HG03571 (cell line): ENCODE measurements around the gene NXT2.
"Not testable (repeated sequence)": the region's sequence is repeated elsewhere in the genome, so short reads cannot be mapped to it uniquely, and the experiment has no call there.

ENCODE experiments used
- ATAC-seq: cut with Tn5 transposase; IDR thresholded peaks from one replicate; pipeline ENCODE4 v1.9.1; 2021; ENCODE audit not compliant: unreplicated experiment

NXT2 gene

GRCh38 chrX:109536439-109537323 lies at the start of gene NXT2:
NXT2 (plus strand) TSS chrX:109536844; CDS start chrX:109537007, 163 bp downstream.
- peak; percentile 98 for ATAC-seq

- no peak for ATAC-seq
These were observed 49.0 kb upstream of the NXT2 start for GRCh38 chrX:109487640-109488039.

DNA sequence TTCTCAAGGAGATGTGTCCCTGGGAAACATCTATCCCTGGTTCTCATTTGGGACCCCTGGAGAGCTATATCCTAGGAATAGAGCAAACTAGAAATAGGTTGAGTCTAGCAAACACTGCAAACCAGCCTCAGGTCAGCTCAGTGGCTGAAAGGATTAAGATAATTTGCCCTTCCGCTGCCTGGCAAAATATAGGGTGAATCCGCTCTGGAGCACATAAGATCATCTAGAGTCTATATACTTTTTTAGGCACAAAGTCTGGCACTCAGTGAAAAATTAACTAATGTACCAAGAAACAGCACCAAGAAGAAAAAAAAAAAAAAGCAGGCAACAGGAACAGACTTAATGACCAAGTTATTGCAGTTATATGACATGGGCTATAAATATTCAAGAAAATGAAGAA lies 47.5 kb upstream of the NXT2 start:
- ATAC-seq, result no peak

GRCh38 chrX:109498434-109498833 lies 38.2 kb upstream of the NXT2 start:
- ATAC-seq, result no peak

- ATAC-seq, result no peak
These were observed 35.5 kb upstream of the NXT2 start for GRCh38 chrX:109501176-109501575.

- no peak for ATAC-seq
These were observed 27.7 kb upstream of the NXT2 start for GRCh38 chrX:109508915-109509314.

GRCh38 chrX:109511113-109511512 lies 25.5 kb upstream of the NXT2 start:
- ATAC-seq, result no peak

GRCh38 chrX:109519001-109519400 lies 17.6 kb upstream of the NXT2 start:
- ATAC-seq, result no peak

DNA sequence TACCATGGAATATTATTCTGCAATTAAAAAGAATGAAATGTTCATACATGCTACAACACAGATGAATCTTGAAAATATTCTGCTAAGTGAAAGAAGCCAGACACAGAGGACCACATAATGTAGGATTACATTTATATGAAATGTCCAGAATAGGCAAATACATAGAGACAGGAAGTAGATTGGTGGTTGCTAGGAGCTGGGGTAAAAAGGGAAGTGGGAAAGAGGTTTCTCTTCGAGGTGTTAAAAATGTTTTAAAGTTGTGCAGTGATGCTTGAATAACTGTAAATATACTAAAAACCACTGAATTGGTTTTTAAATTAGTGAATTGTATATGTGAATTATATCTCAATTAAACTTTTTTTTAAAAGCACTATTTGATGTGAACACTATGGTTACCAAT lies 3.6 kb upstream of the NXT2 start:
- ATAC-seq, result peak; percentile 33

DNA sequence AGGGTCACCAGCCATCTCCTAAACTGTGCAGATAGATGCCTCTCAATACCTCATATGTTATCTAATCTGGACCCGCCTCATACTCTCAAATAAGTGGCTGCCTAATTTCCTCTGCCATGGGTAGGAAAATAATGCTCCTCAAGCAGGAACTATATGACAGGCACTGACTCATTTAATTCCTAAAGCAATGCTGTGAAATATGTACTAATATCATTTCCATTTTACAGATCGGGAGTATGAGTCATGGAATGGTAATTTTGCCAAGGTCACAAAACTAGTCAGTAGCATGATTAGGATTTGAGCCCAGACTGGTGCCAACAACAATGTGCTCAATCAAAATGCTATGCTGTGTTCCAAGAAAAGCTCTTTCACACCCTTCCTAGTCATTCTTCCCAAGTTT lies 3.0 kb upstream of the NXT2 start:
- no peak for ATAC-seq

GRCh38 chrX:109534933-109535332 lies 1.7 kb upstream of the NXT2 start:
- ATAC-seq, result no peak

DNA sequence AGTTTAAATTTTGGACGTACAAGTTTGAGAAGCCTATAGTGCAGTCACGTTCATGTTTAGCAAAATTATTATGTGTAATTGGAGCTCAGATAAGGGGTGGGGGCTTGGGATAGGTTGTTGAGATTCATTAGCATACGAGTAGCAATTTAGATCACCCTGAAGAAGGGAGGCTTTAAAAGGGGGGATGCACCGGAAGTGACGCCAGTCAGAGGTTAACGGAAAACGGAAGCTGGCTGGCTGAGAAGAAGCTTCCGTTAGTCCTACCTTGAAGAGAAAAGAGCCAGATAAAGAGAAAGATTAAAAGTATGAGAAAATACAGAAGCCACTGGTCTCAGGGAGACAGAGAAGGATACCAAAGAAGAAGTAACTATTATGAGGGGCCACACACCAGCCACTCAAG lies 1.1 kb upstream of the NXT2 start:
- ATAC-seq, result no peak

DNA sequence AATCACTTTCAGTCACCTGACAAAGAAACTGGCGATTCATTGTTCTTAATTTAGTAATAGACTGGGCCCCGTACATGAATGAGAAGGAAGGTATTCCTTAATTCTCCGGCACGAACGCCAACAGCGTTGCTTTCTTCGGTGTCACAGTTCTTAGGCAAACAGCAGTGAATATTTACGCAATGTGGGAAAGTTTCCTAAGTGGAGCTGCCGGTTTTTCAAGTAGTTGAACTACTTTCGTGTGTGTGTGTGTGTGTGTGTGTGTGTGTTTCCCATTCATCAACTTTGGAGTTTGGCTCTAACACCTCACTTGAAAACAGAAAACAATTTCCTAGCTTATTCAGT lies 651 bp downstream of the NXT2 start:
- ATAC-seq, result no peak

- ATAC-seq, result not testable (repeated sequence)
These were observed 2.4 kb downstream of the NXT2 start for GRCh38 chrX:109539007-109539406.

- no peak for ATAC-seq
These were observed 17.2 kb downstream of the NXT2 start for GRCh38 chrX:109553862-109554261.

- not testable (repeated sequence) for ATAC-seq
These were observed 39.4 kb downstream of the NXT2 start for GRCh38 chrX:109576083-109576482.

GRCh38 chrX:109577055-109577454 lies 40.4 kb downstream of the NXT2 start:
- no peak for ATAC-seq

DNA sequence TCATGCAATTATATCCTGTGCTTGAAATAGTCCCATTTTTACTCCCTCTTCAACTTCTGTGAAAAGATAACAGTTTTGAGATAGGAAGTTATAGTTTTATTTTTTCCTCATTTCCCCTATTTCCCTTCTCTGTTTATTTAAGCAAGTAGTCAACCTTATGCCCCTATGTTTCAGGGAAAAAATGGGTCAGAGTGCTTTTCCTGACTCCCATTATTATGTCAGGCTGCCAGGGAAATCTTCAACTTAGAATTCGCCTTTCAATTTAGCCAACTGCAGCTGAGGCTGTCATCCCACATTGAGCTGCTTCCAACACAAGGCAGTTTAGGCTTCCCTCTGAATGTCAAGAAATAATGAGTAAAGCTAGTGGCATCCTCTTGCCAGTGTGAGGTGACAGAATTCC lies 42.3 kb downstream of the NXT2 start:
- no peak for ATAC-seq

GRCh38 chrX:109585488-109585887 lies 48.8 kb downstream of the NXT2 start:
- ATAC-seq, result no peak

DNA sequence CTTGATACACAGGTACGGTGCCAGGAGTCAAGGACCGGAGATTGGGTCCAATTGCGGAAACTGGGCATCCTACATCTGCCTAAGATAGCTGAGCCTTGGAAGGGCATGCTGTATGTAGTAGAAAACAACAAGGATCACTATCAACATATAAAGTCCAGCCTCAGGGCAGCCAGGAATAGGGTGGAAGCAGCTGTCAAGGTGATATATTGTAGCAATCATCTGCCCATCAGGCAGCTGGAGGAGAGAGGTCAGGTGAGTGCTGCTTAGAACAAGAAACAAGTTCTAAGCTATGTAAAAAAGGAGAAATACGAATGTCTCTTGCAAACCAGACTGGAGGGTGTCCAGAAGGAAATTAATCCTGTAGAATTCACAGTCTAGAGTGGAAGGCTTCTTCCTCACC lies 53.5 kb downstream of the NXT2 start:
- ATAC-seq, result no peak
